Mononuclear cell (primary cell): ENCODE results near the gene CC2D2B. TPM values are rescaled to one million over a fixed set of nuclear protein-coding genes. Genes with fewer than 3 reads are reported as not detected.
"Not testable (repeated sequence)": the region's sequence is repeated elsewhere in the genome, so short reads cannot be mapped to it uniquely, and the experiment has no call there.

Experiments used
- H3K27me3 ChIP-seq: 2 replicates; pipeline ENCODE4 v1.6.0; 2011; ENCODE audit warnings: low read length, control low read depth; ENCODE audit not compliant: insufficient read depth
- H3K4me1 ChIP-seq: 2 replicates; pipeline ENCODE4 v1.5.1; 2011; ENCODE audit warnings: mild to moderate bottlenecking, low read length, control low read depth; ENCODE audit not compliant: insufficient read depth
- H3K4me3 ChIP-seq: 2 replicates; pipeline ENCODE4 v1.5.1; 2011; ENCODE audit warnings: mild to moderate bottlenecking, low read length, moderate library complexity
- H3K9me3 ChIP-seq: 2 replicates; pipeline ENCODE4 v1.5.1; 2011; ENCODE audit warnings: low read depth, mild to moderate bottlenecking, control low read depth, low read length
- total RNA-seq: library from RNA; depleted of rRNA; stranded (reverse); fragments of >200 nt; gene quantifications from one replicate; pipeline ENCODE4 v1.2.3, GENCODE V29; 2012

CC2D2B gene
- total RNA-seq, 1 donor: 1.2 TPM

- H3K4me3 ChIP-seq: no peak overlapping the region
- no peaks in the 10 kb centered on the region for H3K27me3 ChIP-seq
- H3K9me3 ChIP-seq: no peaks in the 10 kb centered on the region
- no peaks in the 10 kb centered on the region for H3K4me1 ChIP-seq
These were observed 115.4 kb downstream of the CC2D2B start for GRCh38 chr10:96023168-96023567.

DNA sequence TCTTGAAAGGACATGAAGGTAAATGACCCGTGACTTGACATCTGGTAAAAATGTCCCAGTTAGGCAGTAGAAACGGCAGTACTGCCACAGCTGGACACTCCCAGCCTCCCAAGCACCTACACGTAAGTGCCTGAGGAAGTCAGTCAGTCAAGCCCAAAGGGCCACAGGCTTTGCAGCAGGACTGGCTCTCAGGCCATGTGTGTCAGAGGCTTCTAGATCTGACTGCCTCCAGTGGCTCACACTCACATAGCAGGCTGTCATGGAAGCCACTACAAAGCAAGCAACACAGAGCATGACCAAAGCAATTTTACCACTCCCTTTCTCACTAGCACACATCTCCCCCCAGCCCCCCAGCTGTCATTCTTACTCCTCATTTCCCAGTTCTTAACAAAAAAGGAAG lies 117.8 kb downstream of the CC2D2B start:
- no peaks in the 10 kb centered on the region for H3K27me3 ChIP-seq
- H3K4me1 ChIP-seq: no peaks in the 10 kb centered on the region
- no peaks in the 10 kb centered on the region for H3K9me3 ChIP-seq
- no peak overlapping the region for H3K4me3 ChIP-seq

- Histone ChIP-seq H3K9me3 (no peaks in the 10 kb centered on the region), H3K4me3 (no peak overlapping the region), H3K27me3 (peaks cover 3% of the 10 kb centered on the region), H3K4me1 (no peaks in the 10 kb centered on the region)
These were observed 126.8 kb downstream of the CC2D2B start for GRCh38 chr10:96034625-96035024.

DNA sequence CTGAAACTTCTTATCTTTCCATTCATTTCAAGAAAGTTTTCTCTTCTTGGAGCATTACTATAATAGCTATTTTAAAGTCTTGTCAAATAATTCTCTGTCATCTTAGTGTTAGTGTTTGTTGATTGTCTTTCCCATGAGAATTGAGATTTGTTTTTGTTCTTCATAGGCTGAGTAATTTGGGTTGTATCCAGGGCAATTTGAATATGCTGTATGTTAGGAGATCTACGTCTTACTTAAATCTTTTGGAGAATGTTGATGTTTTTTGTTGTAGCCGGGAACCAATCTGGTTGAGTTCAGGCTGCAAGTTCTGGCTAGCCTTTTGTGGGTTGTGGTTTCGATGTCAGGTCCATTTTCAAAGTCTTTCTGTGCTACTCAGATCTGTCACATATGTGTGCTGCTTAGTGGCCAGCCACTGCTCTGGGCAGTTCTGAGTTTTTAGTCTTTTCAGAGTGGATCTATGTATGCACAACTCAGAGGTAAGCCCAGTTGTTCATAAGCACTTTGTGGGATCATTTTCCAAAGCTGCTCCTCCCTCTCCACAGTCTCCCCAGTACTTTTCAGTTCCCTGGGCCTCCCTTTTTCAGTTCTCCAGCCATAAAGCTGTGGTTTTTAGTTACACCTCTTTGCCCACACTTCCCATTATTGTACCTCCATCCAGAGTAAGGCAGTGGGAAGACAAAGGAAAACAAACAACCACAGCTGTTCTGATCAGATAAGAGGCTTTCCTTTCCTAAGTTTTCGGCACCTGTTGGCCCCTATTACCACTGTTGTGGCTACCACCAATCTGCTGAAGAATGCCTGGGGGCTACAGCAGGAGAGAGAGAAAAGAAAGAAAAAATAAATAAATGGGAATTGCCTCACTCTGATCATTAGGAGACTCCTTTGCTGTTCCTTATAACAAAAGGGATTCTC lies 131.0 kb downstream of the CC2D2B start:
- H3K4me1 ChIP-seq: peaks cover 11% of the 10 kb centered on the region
- H3K4me3 ChIP-seq: no peak overlapping the region
- H3K27me3 ChIP-seq: peaks cover 3% of the 10 kb centered on the region
- H3K9me3 ChIP-seq: no peaks in the 10 kb centered on the region

DNA sequence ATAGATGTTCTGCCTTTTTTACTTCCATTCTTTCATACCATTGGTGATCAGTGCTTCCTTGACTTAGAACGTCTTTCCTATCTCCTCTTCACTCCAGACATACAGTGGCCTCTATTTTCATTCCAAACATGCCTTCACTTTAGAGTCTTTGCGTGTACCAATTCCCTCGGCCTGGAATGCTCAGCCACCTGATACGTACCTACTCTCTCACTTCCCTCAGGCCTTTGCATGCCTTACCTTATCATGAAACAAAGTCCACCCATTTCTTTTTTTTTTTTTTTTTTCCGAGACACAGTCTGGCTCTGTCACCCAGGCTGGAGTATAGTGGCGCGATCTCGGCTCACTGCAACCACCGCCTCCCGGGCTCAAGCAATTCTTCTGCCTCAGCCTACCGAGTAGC lies 133.4 kb downstream of the CC2D2B start:
- no peaks in the 10 kb centered on the region for H3K9me3 ChIP-seq
- H3K4me3 ChIP-seq: no peak overlapping the region
- H3K4me1 ChIP-seq: peaks cover 30% of the 10 kb centered on the region
- H3K27me3 ChIP-seq: peaks cover 3% of the 10 kb centered on the region

- Histone ChIP-seq H3K27me3 (peaks cover 3% of the 10 kb centered on the region), H3K4me3 (peak within 1 kb of the TSS; percentile 68), H3K4me1 (peaks cover 30% of the 10 kb centered on the region), H3K9me3 (no peaks in the 10 kb centered on the region)
These were observed 135.5 kb downstream of the CC2D2B start, which contains the start of gene CCNJ for GRCh38 chr10:96043033-96043892. Gene CCNJ, plus strand, starts transcription at chr10:96043583. Its CDS starts 811 bp downstream, at chr10:96044394.

GRCh38 chr10:96043893-96044715 lies 136.3 kb downstream of the CC2D2B start:
- Histone ChIP-seq H3K9me3 (no peaks in the 10 kb centered on the region), H3K27me3 (no peaks in the 10 kb centered on the region), H3K4me1 (peaks cover 30% of the 10 kb centered on the region), H3K4me3 (peak overlapping the region; percentile 68)

- no peaks in the 10 kb centered on the region for H3K9me3 ChIP-seq
These were observed 137.0 kb downstream of the CC2D2B start for GRCh38 chr10:96044736-96045135.

GRCh38 chr10:96046546-96046945 lies 138.8 kb downstream of the CC2D2B start:
- Histone ChIP-seq H3K27me3 (no peaks in the 10 kb centered on the region), H3K9me3 (no peaks in the 10 kb centered on the region), H3K4me3 (no peak overlapping the region), H3K4me1 (peaks cover 30% of the 10 kb centered on the region)

More at GRCh38 chr10:96044736-96045135, 137.0 kb downstream of the CC2D2B start:
- Histone ChIP-seq H3K4me3 (peak overlapping the region; percentile 68), H3K27me3 (no peaks in the 10 kb centered on the region), H3K4me1 (peaks cover 30% of the 10 kb centered on the region)

DNA sequence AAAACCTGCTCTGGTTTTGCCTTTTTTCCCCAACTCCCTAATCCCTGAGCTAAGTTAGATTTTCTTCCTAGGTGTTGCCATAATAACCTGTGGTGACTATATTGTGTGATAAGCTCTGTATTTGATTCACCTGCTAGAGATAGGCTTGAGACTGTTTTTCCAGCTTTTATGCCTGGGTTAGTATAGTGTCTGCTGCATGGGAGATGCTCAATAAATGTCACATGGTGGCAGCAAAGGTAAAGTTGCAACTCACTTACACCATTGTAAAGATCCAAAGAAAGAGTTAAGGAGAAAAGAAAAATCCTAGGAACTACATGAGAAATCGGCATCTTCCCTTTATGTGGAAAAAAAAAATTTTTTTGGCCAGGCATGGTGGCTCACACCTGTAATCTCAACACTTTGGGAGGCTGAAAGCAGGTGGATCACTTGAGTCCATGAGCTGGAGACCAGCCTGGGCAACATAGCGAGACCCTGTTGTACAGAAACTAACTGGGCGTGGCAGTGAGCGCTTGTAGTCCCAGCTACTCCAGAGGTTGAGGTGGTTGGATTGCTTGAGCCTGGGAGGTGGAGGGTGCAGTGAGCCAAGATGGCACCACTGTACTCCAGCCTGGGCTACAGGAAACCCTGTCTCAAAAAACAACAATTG lies 139.4 kb downstream of the CC2D2B start:
- H3K4me3 ChIP-seq: no peak overlapping the region
- peaks cover 29% of the 10 kb centered on the region for H3K4me1 ChIP-seq
- H3K9me3 ChIP-seq: no peaks in the 10 kb centered on the region
- H3K27me3 ChIP-seq: no peaks in the 10 kb centered on the region

DNA sequence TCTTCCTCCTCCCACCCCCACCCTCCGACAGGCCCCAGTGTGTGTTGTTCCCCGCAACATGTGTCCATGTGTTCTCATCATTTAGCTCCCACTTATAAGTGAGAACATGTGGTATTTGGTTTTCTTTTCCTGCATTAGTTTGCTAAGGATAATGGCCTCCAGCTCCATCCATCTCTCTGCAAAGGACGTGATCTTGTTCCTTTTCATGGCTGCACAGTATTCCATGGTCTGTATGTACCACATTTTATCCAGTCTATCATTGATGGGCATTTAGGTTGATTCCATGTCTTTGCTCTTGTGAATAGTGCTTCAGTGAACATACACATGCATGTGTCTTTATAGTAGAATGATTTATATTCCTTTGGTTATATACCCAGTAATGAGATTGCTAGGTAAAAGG lies 140.2 kb downstream of the CC2D2B start:
- H3K9me3 ChIP-seq: not testable (repeated sequence)

GRCh38 chr10:96049340-96049739 lies 141.6 kb downstream of the CC2D2B start:
- no peaks in the 10 kb centered on the region for H3K27me3 ChIP-seq

More for the DNA sequence above, 140.2 kb downstream of the CC2D2B start:
- not testable (repeated sequence) for H3K27me3 ChIP-seq, H3K4me3 ChIP-seq
- H3K4me1 ChIP-seq: peaks cover 21% of the 10 kb centered on the region

GRCh38 chr10:96053985-96054384 lies 146.2 kb downstream of the CC2D2B start:
- Histone ChIP-seq H3K27me3 (no peaks in the 10 kb centered on the region), H3K9me3 (no peaks in the 10 kb centered on the region), H3K4me1 (no peaks in the 10 kb centered on the region)

More at GRCh38 chr10:96049340-96049739, 141.6 kb downstream of the CC2D2B start:
- Histone ChIP-seq H3K4me3 (no peak overlapping the region), H3K9me3 (no peaks in the 10 kb centered on the region), H3K4me1 (peaks cover 18% of the 10 kb centered on the region)

DNA sequence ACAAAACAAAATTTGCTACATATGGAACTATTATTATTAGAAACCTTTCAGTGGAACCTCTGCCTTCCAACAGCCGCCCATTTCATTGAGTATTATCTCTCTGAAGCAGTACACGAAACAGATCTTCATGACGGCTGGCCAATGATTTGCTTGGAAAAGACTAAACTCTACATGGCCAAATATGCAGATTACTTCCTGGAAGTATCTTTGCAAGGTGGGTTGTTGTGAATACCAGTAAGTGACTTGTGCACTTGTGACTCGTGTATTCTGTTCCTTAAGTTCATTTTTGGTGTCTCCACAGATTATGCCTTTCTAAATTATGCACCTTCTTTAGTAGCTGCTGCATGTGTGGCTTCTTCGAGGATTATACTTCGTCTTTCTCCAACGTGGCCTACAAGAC lies 149.0 kb downstream of the CC2D2B start:
- no peaks in the 10 kb centered on the region for H3K27me3 ChIP-seq
- H3K4me3 ChIP-seq: no peak overlapping the region
- no peaks in the 10 kb centered on the region for H3K9me3 ChIP-seq
- no peaks in the 10 kb centered on the region for H3K4me1 ChIP-seq

More at GRCh38 chr10:96053985-96054384, 146.2 kb downstream of the CC2D2B start:
- no peak overlapping the region for H3K4me3 ChIP-seq
